CD4-positive, alpha-beta T cell treated with Interleukin-10 for 1 hour (primary cell): ENCODE data around the gene DYNLRB1.
A peak's percentile ranks its signal among the peaks of the same experiment; 100 is the strongest.

Source experiments
- DNase-seq: peaks from one replicate; pipeline ENCODE4 v3.0.0-alpha.2; 2020

Gene DYNLRB1

GRCh38 chr20:34559311-34560140 lies 43.3 kb downstream of the DYNLRB1 start:
- peak; percentile 22 for DNase-seq

GRCh38 chr20:34560141-34560523 lies 43.9 kb downstream of the DYNLRB1 start:
- DNase-seq: no peak

- DNase-seq: no peak
Observed at GRCh38 chr20:34560614-34561013, 44.4 kb downstream of the DYNLRB1 start.

GRCh38 chr20:34561661-34562060 lies 45.4 kb downstream of the DYNLRB1 start:
- DNase-seq: peak; percentile 9

GRCh38 chr20:34562641-34563040 lies 46.4 kb downstream of the DYNLRB1 start:
- peak; percentile 25 for DNase-seq

- DNase-seq: no peak
Observed at GRCh38 chr20:34564833-34565232, 48.6 kb downstream of the DYNLRB1 start.

- DNase-seq: no peak
Observed at GRCh38 chr20:34566978-34567891, 51.0 kb downstream of the DYNLRB1 start.

GRCh38 chr20:34567892-34568865 lies 52.0 kb downstream of the DYNLRB1 start:
- no peak for DNase-seq

- no peak for DNase-seq
Observed at GRCh38 chr20:34569598-34569997, 53.4 kb downstream of the DYNLRB1 start.

- DNase-seq: peak; percentile 13
Observed at GRCh38 chr20:34570859-34571306, 54.7 kb downstream of the DYNLRB1 start.

GRCh38 chr20:34571753-34572152 lies 55.5 kb downstream of the DYNLRB1 start:
- DNase-seq: no peak

GRCh38 chr20:34573541-34574300 lies 57.5 kb downstream of the DYNLRB1 start:
- no peak for DNase-seq

GRCh38 chr20:34574426-34574825 lies 58.2 kb downstream of the DYNLRB1 start:
- no peak for DNase-seq

GRCh38 chr20:34574861-34575260 lies 58.6 kb downstream of the DYNLRB1 start:
- DNase-seq: no peak

- no peak for DNase-seq
Observed at GRCh38 chr20:34575271-34575670, 59.0 kb downstream of the DYNLRB1 start.

- DNase-seq: no peak
Observed at GRCh38 chr20:34575756-34576155, 59.5 kb downstream of the DYNLRB1 start.

GRCh38 chr20:34577061-34577460 lies 60.8 kb downstream of the DYNLRB1 start:
- DNase-seq: no peak

GRCh38 chr20:34578025-34578424 lies 61.8 kb downstream of the DYNLRB1 start:
- DNase-seq: no peak

GRCh38 chr20:34578521-34578920 lies 62.3 kb downstream of the DYNLRB1 start:
- DNase-seq: no peak

GRCh38 chr20:34579191-34579978 lies 63.2 kb downstream of the DYNLRB1 start:
- DNase-seq: no peak
